ENCODE results near the gene CD1E.

CD1E gene

DNA sequence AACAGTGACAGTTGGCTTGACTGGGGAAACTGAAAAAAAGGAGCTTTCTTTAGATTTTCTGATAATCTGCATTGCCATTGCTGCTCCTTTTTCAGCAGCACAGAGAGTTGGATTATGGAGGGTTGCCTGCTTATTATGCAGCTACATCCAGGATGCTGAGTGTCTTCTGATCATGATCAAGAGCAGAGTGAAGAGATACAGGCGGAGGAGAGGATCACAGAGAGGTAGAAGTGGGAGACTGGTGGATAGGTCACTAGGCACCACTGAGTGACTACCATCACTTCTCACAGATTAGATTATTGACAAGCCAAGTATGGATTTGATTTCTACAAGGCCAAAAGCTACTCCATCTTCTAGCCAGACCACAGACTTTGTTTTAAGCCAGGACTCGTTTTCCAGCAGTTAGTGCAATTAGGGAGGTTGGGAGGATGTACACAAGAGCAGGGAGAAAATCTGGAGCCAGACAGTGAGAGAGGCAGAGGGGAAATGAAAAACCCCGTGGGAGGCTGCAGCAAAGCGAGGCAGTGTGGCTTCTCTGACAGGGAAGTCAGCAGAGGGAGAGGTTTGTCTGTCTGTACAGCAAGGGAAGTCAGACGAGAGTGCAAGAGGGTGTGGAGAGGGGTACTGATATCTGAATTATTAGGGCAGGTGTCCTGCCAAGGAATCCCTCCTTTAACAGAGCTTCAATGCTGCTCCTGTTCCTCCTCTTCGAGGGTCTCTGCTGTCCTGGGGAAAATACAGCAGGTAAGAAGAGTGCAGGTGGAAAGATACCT is at the start of gene CD1E:
CD1E (plus strand) TSS at position 592 of the 773 bp plus-strand sequence; CDS start at position 687, 95 bp downstream.
- no peak within 1 kb of the TSS for H3K27ac ChIP-seq
- TF ChIP-seq, protein P1, sequence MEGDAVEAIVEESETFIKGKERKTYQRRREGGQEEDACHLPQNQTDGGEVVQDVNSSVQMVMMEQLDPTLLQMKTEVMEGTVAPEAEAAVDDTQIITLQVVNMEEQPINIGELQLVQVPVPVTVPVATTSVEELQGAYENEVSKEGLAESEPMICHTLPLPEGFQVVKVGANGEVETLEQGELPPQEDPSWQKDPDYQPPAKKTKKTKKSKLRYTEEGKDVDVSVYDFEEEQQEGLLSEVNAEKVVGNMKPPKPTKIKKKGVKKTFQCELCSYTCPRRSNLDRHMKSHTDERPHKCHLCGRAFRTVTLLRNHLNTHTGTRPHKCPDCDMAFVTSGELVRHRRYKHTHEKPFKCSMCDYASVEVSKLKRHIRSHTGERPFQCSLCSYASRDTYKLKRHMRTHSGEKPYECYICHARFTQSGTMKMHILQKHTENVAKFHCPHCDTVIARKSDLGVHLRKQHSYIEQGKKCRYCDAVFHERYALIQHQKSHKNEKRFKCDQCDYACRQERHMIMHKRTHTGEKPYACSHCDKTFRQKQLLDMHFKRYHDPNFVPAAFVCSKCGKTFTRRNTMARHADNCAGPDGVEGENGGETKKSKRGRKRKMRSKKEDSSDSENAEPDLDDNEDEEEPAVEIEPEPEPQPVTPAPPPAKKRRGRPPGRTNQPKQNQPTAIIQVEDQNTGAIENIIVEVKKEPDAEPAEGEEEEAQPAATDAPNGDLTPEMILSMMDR (IDR thresholded peaks at IDR 0.05) = no peak
- H3K36me3 ChIP-seq (ENCODE audit: control insufficient read depth, insufficient read depth, low read length) = no peaks in the 10 kb centered on the region
- H3K4me1 ChIP-seq = no peaks in the 10 kb centered on the region
- no peaks in the 10 kb centered on the region for H3K9me3 ChIP-seq (ENCODE audit: control insufficient read depth, low read length)
- no peak within 1 kb of the TSS for H3K4me2 ChIP-seq (ENCODE audit: low read length)
- no peak within 1 kb of the TSS for H3K4me3 ChIP-seq (ENCODE audit: low read depth, low read length)
- H3K79me2 ChIP-seq = no peaks in the 10 kb centered on the region
- no peak within 1 kb of the TSS for H2AFZ ChIP-seq
- no peak within 1 kb of the TSS for H3K9ac ChIP-seq
- no peaks in the 10 kb centered on the region for H3K27me3 ChIP-seq (ENCODE audit: control insufficient read depth, insufficient read depth, low read length)

GRCh38 chr1:158310623-158311022 is 43.1 kb upstream of the CD1E start:
- H3K4me2 ChIP-seq (ENCODE audit: low read length) = no peak overlapping the region
- H3K79me2 ChIP-seq = no peaks in the 10 kb centered on the region
- TF ChIP-seq, protein P1 (IDR thresholded peaks at IDR 0.05) = no peak
- no peak overlapping the region for H3K27ac ChIP-seq
- H3K4me3 ChIP-seq (ENCODE audit: low read depth, low read length) = no peak overlapping the region
- no peaks in the 10 kb centered on the region for H3K27me3 ChIP-seq (ENCODE audit: control insufficient read depth, insufficient read depth, low read length)
- no peaks in the 10 kb centered on the region for H3K9me3 ChIP-seq (ENCODE audit: control insufficient read depth, low read length)
- no peaks in the 10 kb centered on the region for H3K36me3 ChIP-seq (ENCODE audit: control insufficient read depth, insufficient read depth, low read length)
- H3K9ac ChIP-seq = no peak overlapping the region
- H2AFZ ChIP-seq = no peak overlapping the region
- no peaks in the 10 kb centered on the region for H3K4me1 ChIP-seq

- no peak overlapping the region for H3K27ac ChIP-seq
- no peaks in the 10 kb centered on the region for H3K4me1 ChIP-seq
- no peak overlapping the region for H2AFZ ChIP-seq
- no peaks in the 10 kb centered on the region for H3K27me3 ChIP-seq (ENCODE audit: control insufficient read depth, insufficient read depth, low read length)
- no peak overlapping the region for H3K4me2 ChIP-seq (ENCODE audit: low read length)
- no peaks in the 10 kb centered on the region for H3K9me3 ChIP-seq (ENCODE audit: control insufficient read depth, low read length)
- no peaks in the 10 kb centered on the region for H3K36me3 ChIP-seq (ENCODE audit: control insufficient read depth, insufficient read depth, low read length)
- no peak overlapping the region for H3K4me3 ChIP-seq (ENCODE audit: low read depth, low read length)
- TF ChIP-seq, protein P1 (IDR thresholded peaks at IDR 0.05) = no peak
- no peak overlapping the region for H3K9ac ChIP-seq
- no peaks in the 10 kb centered on the region for H3K79me2 ChIP-seq
Observed at GRCh38 chr1:158311066-158311465, 42.6 kb upstream of the CD1E start.

GRCh38 chr1:158323866-158324265 is 29.8 kb upstream of the CD1E start:
- TF ChIP-seq, protein P1 (IDR thresholded peaks at IDR 0.05) = no peak
- Histone ChIP-seq H3K4me1 (no peaks in the 10 kb centered on the region), H3K79me2 (no peaks in the 10 kb centered on the region), H3K36me3 (ENCODE audit: control insufficient read depth, insufficient read depth, low read length) (no peaks in the 10 kb centered on the region), H3K4me3 (ENCODE audit: low read depth, low read length) (no peak overlapping the region), H3K9me3 (ENCODE audit: control insufficient read depth, low read length) (no peaks in the 10 kb centered on the region), H3K4me2 (ENCODE audit: low read length) (no peak overlapping the region), H3K27me3 (ENCODE audit: control insufficient read depth, insufficient read depth, low read length) (no peaks in the 10 kb centered on the region), H3K9ac (no peak overlapping the region), H3K27ac (no peak overlapping the region), H2AFZ (no peak overlapping the region)

DNA sequence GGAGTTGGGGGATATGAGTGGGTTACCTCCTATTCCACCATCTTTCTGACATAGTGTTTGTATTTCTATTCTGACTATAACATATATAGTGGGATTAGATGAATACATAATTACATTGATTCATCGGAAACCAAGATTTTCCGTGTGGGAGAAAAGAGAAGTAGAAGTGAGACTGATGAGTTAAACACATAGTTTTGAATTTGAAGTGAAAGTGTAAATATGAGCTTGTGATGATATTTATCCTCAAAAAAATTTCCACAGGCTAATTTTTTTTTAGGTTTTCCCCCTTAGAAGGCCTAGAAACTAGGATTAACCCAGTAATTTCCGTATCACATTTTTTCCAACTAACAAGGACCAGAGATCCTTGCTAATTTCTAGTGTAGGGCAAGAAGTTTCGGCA is 29.3 kb upstream of the CD1E start:
- no peak overlapping the region for H2AFZ ChIP-seq
- H3K4me1 ChIP-seq = no peaks in the 10 kb centered on the region
- H3K36me3 ChIP-seq (ENCODE audit: control insufficient read depth, insufficient read depth, low read length) = no peaks in the 10 kb centered on the region
- no peak overlapping the region for H3K4me3 ChIP-seq (ENCODE audit: low read depth, low read length)
- H3K9ac ChIP-seq = no peak overlapping the region
- no peaks in the 10 kb centered on the region for H3K27me3 ChIP-seq (ENCODE audit: control insufficient read depth, insufficient read depth, low read length)
- no peak overlapping the region for H3K27ac ChIP-seq
- H3K4me2 ChIP-seq (ENCODE audit: low read length) = no peak overlapping the region
- TF ChIP-seq, protein P1 (IDR thresholded peaks at IDR 0.05) = no peak
- H3K79me2 ChIP-seq = no peaks in the 10 kb centered on the region
- no peaks in the 10 kb centered on the region for H3K9me3 ChIP-seq (ENCODE audit: control insufficient read depth, low read length)

All from parathyroid adenoma (tissue), 2 donors.